ENCODE results near the gene UPP2.

GRCh38 chr2:158115202-158115767, 13.6 kb downstream of the UPP2 start:
- TF ChIP-seq POLR2A (IDR thresholded peaks at IDR 0.05) (no peak), CTCF (IDR thresholded peaks at IDR 0.05) (no peak)

Data from tibial nerve (tissue), 3 donors.